ENCODE results near the gene NARF.

- TF ChIP-seq EZH2 (IDR thresholded peaks at IDR 0.05; ENCODE audit: low read length) (no peak), CTCF (optimal IDR thresholded peaks at IDR 0.05 in 1 of 3, IDR thresholded peaks at IDR 0.05 in 1 of 3, conservative IDR thresholded peaks at IDR 0.05 in 1 of 3; ENCODE audit: extremely low read depth in 1 of 3, insufficient read depth in 2 of 3, low read length in 3 of 3) (no peak)
Measured at GRCh38 chr17:82434216-82434565, 24.4 kb upstream of the NARF start.

Measured in keratinocyte (primary cell).